Measurements from ENCODE around the gene BFAR. TPM values are rescaled to one million over a fixed set of nuclear protein-coding genes. Genes with fewer than 3 reads are reported as not detected.
"Not testable (repeated sequence)": the region's sequence is repeated elsewhere in the genome, so short reads cannot be mapped to it uniquely, and the experiment has no call there.

Gene BFAR
- total and polyA plus RNA-seq, 5 donors from 2014 or later = 48.0 to 52.8 (median 51.0) TPM

- DNase-seq (no peak), ATAC-seq (ENCODE audit: low read depth in 2 of 2) (no peak)
- peaks cover 2% of the 10 kb centered on the region for H3K27me3 ChIP-seq (ENCODE audit: control insufficient read depth, insufficient read depth, low read length)
- peaks cover 2 to 4% (median 2%) of the 10 kb centered on the region in 4 donors for H3K4me1 Mint-ChIP-seq
- no peaks in the 10 kb centered on the region for H3K36me3 Mint-ChIP-seq
- H3K9me3 Mint-ChIP-seq = peaks cover 0 to 2% (median 0%) of the 10 kb centered on the region in 7 donors
- no peak overlapping the region for H3K27ac Mint-ChIP-seq
- H3K27ac ChIP-seq (ENCODE audit: insufficient read depth, low read length, poor library complexity, severe bottlenecking) = no peak overlapping the region
- H3K4me3 Mint-ChIP-seq = no peak overlapping the region
- H3K4me3 ChIP-seq (ENCODE audit: low read depth, low read length) = no peak overlapping the region
- H3K4me1 ChIP-seq (ENCODE audit: control insufficient read depth, insufficient read depth, low read length, poor library complexity, severe bottlenecking) = no peaks in the 10 kb centered on the region
- H3K27me3 Mint-ChIP-seq = peaks cover 8% of the 10 kb centered on the region
- H3K9me3 ChIP-seq (ENCODE audit: control insufficient read depth in 2 of 2, low read length in 2 of 2) = no peaks in the 10 kb centered on the region
- no peaks in the 10 kb centered on the region for H3K36me3 ChIP-seq (ENCODE audit: control insufficient read depth, insufficient read depth, low read length)
Observed at GRCh38 chr16:14678748-14679497, 46.2 kb downstream of the BFAR start.

DNA sequence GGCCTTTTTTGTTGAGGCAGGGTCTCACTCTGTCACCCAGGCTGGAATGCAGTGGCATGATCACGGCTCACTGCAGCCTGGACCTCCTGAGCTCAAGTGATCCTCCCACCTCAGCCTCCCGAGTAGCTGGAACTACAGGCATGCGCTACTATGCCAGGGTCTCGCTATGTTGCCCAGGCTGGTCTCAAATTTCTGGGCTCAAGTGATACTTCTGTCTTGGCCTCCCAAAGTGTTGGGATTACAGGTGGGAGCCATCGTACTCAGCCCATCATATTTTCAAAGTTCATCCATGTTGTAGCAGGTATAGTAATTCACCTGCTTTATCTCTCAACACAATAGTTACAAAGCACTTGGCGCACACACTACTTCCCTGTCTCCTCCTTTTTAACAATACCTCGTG, 47.6 kb downstream of the BFAR start:
- H3K27ac ChIP-seq (ENCODE audit: insufficient read depth, low read length, poor library complexity, severe bottlenecking); H3K36me3 ChIP-seq (ENCODE audit: control insufficient read depth, insufficient read depth, low read length); H3K4me1 Mint-ChIP-seq; H3K27me3 Mint-ChIP-seq; H3K27me3 ChIP-seq (ENCODE audit: control insufficient read depth, insufficient read depth, low read length); H3K9me3 ChIP-seq (ENCODE audit: control insufficient read depth in 2 of 2, low read length in 2 of 2); H3K4me3 ChIP-seq (ENCODE audit: low read depth, low read length); H3K4me3 Mint-ChIP-seq; H3K27ac Mint-ChIP-seq; DNase-seq; H3K4me1 ChIP-seq (ENCODE audit: control insufficient read depth, insufficient read depth, low read length, poor library complexity, severe bottlenecking); H3K9me3 Mint-ChIP-seq; ATAC-seq (ENCODE audit: low read depth in 2 of 2); H3K36me3 Mint-ChIP-seq: not testable (repeated sequence)

DNA sequence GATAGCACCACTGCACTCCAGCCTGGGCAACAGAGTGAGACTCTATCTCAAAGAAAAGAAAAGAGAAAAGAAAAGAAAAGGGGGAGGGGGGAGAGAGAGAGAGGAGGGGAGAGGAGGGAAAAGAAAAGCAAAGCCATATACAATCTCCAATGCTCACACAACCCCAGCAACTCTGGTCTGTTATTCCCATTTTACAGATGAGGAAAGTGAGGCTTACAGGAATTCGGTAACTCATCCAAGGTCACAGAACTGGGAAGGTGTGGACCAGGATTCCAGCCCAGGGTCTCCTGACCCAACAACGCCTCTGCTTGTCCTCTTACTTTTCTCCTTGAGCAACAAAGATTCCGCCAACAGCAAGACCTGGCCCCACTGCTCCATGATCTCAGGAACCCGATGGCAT, 48.4 kb downstream of the BFAR start:
- H3K4me3 Mint-ChIP-seq = no peak overlapping the region
- H3K27me3 Mint-ChIP-seq = peaks cover 8% of the 10 kb centered on the region
- ATAC-seq (ENCODE audit: low read depth in 2 of 2) (no peak), DNase-seq (no peak)
- Histone ChIP-seq H3K27ac (ENCODE audit: insufficient read depth, low read length, poor library complexity, severe bottlenecking) (no peak overlapping the region), H3K4me1 (ENCODE audit: control insufficient read depth, insufficient read depth, low read length, poor library complexity, severe bottlenecking) (no peaks in the 10 kb centered on the region), H3K9me3 (ENCODE audit: control insufficient read depth in 2 of 2, low read length in 2 of 2) (no peaks in the 10 kb centered on the region), H3K27me3 (ENCODE audit: control insufficient read depth, insufficient read depth, low read length) (peaks cover 2% of the 10 kb centered on the region), H3K4me3 (ENCODE audit: low read depth, low read length) (no peak overlapping the region), H3K36me3 (ENCODE audit: control insufficient read depth, insufficient read depth, low read length) (no peaks in the 10 kb centered on the region)
- no peaks in the 10 kb centered on the region for H3K36me3 Mint-ChIP-seq
- H3K27ac Mint-ChIP-seq = no peak overlapping the region
- H3K9me3 Mint-ChIP-seq = peaks cover 0 to 2% (median 0%) of the 10 kb centered on the region in 7 donors
- H3K4me1 Mint-ChIP-seq = no peaks in the 10 kb centered on the region

GRCh38 chr16:14682121-14682520, 49.4 kb downstream of the BFAR start:
- no peak overlapping the region for H3K27ac ChIP-seq (ENCODE audit: insufficient read depth, low read length, poor library complexity, severe bottlenecking)
- Mint-ChIP-seq H3K9me3 (peaks cover 0 to 2% (median 0%) of the 10 kb centered on the region in 7 donors), H3K27ac (no peak overlapping the region), H3K36me3 (no peaks in the 10 kb centered on the region), H3K4me3 (no peak overlapping the region), H3K27me3 (peaks cover 8% of the 10 kb centered on the region), H3K4me1 (no peaks in the 10 kb centered on the region)
- H3K4me3 ChIP-seq (ENCODE audit: low read depth, low read length) = no peak overlapping the region
- ATAC-seq (ENCODE audit: low read depth in 2 of 2) = no peak
- no peaks in the 10 kb centered on the region for H3K9me3 ChIP-seq (ENCODE audit: control insufficient read depth in 2 of 2, low read length in 2 of 2)
- no peaks in the 10 kb centered on the region for H3K4me1 ChIP-seq (ENCODE audit: control insufficient read depth, insufficient read depth, low read length, poor library complexity, severe bottlenecking)
- no peak for DNase-seq
- peaks cover 2% of the 10 kb centered on the region for H3K27me3 ChIP-seq (ENCODE audit: control insufficient read depth, insufficient read depth, low read length)
- no peaks in the 10 kb centered on the region for H3K36me3 ChIP-seq (ENCODE audit: control insufficient read depth, insufficient read depth, low read length)

DNA sequence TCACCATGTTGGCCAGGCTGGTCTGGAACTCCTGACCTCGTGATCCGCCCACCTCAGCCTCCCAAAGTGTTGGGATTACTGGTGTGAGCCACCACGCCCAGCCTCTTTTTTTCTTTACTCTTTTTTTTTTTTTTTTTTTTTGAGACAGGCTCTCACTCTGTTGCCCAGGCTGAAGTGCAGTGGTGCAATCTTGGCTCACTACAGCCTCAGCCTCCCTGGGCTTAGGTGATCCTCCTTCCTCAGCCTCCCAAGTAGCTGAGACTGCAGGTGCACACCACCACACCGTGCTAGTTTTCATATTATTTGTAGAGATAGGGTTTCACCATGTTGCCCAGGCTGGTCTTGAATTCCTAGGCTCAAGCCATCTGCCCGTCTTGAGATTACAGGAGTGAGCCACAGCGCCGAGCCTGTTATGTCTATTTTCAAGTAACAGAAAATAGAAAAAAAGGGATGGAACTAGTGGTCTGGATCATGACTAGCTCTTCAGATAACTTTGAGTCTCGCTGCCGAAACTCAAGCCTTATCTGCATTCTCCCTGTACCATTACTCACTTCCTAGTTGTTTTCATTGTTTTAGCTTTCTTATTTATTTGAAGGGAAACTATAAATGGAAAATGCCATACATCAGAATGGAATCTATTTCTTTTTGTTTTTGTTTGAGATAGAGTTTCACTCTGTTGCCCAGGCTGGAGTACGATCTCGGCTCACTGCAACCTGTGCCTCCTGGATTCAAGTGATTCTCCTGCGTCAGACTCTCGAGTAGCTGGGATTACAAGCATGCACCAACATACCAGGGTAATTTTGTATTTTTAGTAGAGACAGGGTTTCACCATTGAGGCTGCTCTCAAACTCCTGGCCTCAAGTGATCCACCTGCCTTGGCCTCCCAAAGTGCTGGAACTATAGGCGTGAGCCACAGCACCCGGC, 53.4 kb downstream of the BFAR start:
- not testable (repeated sequence) for H3K9me3 ChIP-seq (ENCODE audit: control insufficient read depth in 2 of 2, low read length in 2 of 2); H3K4me1 Mint-ChIP-seq; H3K27me3 ChIP-seq (ENCODE audit: control insufficient read depth, insufficient read depth, low read length); H3K27me3 Mint-ChIP-seq; ATAC-seq (ENCODE audit: low read depth in 2 of 2); H3K4me1 ChIP-seq (ENCODE audit: control insufficient read depth, insufficient read depth, low read length, poor library complexity, severe bottlenecking); H3K27ac ChIP-seq (ENCODE audit: insufficient read depth, low read length, poor library complexity, severe bottlenecking); DNase-seq; H3K36me3 Mint-ChIP-seq; H3K9me3 Mint-ChIP-seq; H3K27ac Mint-ChIP-seq; H3K4me3 ChIP-seq (ENCODE audit: low read depth, low read length); H3K36me3 ChIP-seq (ENCODE audit: control insufficient read depth, insufficient read depth, low read length); H3K4me3 Mint-ChIP-seq

GRCh38 chr16:14694129-14694528, 61.4 kb downstream of the BFAR start, which contains the start of gene PLA2G10:
Gene PLA2G10, minus strand, starts transcription at chr16:14694308. Its CDS starts 79 bp downstream, at chr16:14694229.
- not testable (repeated sequence) for H3K27me3 ChIP-seq (ENCODE audit: control insufficient read depth, insufficient read depth, low read length); H3K9me3 ChIP-seq (ENCODE audit: control insufficient read depth in 2 of 2, low read length in 2 of 2); DNase-seq; H3K4me1 ChIP-seq (ENCODE audit: control insufficient read depth, insufficient read depth, low read length, poor library complexity, severe bottlenecking); H3K36me3 ChIP-seq (ENCODE audit: control insufficient read depth, insufficient read depth, low read length); H3K4me3 ChIP-seq (ENCODE audit: low read depth, low read length); H3K27me3 Mint-ChIP-seq; H3K27ac ChIP-seq (ENCODE audit: insufficient read depth, low read length, poor library complexity, severe bottlenecking); ATAC-seq (ENCODE audit: low read depth in 2 of 2); H3K36me3 Mint-ChIP-seq; H3K4me1 Mint-ChIP-seq; H3K27ac Mint-ChIP-seq; H3K9me3 Mint-ChIP-seq; H3K4me3 Mint-ChIP-seq

DNA sequence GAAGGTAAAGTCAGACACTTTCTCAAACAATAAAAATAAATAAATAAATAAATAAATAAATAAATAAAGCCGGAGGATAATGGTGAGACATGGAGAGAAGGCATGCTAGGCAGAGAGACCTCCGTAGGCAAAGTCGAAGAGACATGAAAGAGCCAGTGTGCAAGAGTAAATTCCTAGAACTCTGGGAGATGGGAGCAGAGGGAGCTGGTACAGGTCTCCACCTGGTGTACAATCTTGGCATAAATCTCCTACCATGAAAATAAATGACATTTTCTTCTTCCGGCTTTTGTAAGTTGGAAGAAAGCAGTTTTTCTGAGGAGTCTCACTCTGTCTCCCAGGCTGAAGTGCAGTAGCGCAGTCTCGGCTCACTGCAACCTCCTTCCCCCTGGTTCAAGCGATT, 69.1 kb downstream of the BFAR start:
- H3K36me3 ChIP-seq (ENCODE audit: control insufficient read depth, insufficient read depth, low read length); H3K9me3 Mint-ChIP-seq; ATAC-seq (ENCODE audit: low read depth in 2 of 2); H3K27me3 Mint-ChIP-seq; H3K27me3 ChIP-seq (ENCODE audit: control insufficient read depth, insufficient read depth, low read length); H3K4me3 ChIP-seq (ENCODE audit: low read depth, low read length); DNase-seq; H3K4me1 Mint-ChIP-seq; H3K4me3 Mint-ChIP-seq; H3K27ac ChIP-seq (ENCODE audit: insufficient read depth, low read length, poor library complexity, severe bottlenecking); H3K36me3 Mint-ChIP-seq; H3K4me1 ChIP-seq (ENCODE audit: control insufficient read depth, insufficient read depth, low read length, poor library complexity, severe bottlenecking); H3K9me3 ChIP-seq (ENCODE audit: control insufficient read depth in 2 of 2, low read length in 2 of 2); H3K27ac Mint-ChIP-seq: not testable (repeated sequence)
